HG02970 (cell line): ENCODE data around the gene XKR8.
"Not testable (repeated sequence)": the region's sequence is repeated elsewhere in the genome, so short reads cannot be mapped to it uniquely, and the experiment has no call there.

Source experiments
- ATAC-seq: cut with Tn5 transposase; IDR thresholded peaks from one replicate; pipeline ENCODE4 v1.9.1; 2021; ENCODE audit warnings: mild to moderate bottlenecking, moderate library complexity, moderate number of reproducible peaks; ENCODE audit not compliant: unreplicated experiment, low FRiP score

The XKR8 gene

DNA sequence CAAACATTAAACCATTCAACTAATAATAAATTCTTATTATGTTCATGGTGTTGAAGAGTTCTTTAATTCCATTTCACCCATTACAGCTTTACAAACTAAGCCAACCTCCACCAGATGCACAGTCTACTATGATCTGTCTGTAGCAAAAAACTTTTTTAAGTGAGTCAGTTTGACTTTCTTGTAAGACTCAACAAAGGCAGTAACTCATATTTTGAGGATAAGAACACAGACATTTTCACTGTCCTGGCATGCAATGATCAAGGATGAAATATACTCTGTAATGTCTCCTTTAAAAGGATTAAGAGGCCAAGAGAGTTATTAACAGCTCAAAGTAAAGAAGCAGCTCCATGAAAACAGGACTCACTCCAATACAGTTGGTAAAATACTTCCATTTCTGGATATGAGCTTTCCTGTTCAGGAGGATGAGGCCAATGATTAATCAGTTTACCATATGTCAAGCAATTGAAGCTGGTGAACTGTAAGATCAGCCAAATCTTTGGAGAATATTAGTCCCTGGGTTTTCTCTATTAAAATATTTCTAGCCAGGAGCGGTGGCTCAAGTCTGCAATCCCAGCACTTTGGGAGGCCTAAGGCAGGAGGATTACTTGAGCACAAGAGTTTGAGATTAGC, 20.6 kb downstream of the XKR8 start:
- ATAC-seq = no peak

DNA sequence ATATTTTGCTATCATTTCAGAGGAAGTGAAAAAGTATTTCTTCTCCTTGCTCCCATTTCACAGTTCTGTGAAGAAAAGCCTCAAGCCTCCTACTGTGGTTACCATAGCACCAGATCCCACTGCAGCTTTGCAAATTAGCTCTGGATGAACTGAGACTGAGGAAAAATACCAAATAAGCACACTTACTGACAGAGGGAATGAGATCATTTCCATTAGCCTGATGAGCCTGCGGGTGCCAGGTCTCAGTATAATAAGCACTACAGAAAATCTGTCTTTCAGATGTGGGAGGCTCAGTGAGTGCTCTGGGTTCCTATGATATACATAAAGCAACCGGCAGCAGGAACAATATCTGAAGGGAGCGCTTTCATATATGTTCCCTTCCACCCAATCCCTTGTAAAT, 21.4 kb downstream of the XKR8 start:
- no peak for ATAC-seq

DNA sequence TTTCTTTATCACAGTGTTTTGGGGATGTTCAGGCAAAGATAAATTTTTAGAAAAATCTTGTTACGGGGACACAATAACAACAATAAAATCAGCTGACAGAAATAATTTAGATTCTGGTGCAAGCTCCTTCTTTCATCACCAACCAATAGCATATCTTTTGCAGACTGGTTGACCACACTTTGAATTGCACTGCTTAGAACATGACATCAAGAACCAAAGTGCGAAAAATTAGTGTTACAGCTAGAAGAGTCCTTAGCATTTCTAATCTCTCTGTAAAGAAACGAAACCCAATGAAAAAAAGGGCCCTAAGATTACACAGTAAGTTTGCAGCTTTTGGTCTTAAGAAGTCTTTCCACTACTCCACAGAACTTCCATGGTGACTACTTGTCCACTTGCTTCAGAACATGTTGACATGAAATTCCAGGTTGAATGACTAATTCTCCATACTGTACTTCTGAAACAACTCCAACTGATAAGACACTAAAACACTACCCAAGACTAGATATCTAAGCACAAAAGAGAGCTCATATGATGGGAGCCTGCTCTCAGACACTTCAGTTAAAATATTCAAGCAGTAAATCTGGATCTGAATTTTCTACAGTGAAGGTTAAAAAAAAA, 31.3 kb downstream of the XKR8 start:
- no peak for ATAC-seq

DNA sequence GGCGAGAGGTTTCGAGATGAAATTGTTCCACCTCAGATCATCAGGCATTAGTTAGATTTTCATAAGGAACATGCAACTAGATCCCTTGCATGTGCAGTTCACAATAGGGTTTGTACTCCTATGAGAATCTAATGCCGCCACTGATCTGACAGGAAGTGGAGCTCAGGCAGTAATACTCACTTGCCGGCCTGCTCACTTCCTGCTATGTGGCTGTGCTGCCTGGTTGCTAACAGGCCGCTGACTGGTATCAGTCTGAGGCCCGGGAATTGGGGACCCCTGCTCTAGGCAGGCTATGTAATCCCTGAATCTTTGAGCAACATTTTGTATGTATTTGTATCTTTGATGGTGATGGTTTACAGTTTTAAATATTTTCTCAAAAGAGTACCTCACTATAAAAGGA, 32.5 kb downstream of the XKR8 start:
- no peak for ATAC-seq

DNA sequence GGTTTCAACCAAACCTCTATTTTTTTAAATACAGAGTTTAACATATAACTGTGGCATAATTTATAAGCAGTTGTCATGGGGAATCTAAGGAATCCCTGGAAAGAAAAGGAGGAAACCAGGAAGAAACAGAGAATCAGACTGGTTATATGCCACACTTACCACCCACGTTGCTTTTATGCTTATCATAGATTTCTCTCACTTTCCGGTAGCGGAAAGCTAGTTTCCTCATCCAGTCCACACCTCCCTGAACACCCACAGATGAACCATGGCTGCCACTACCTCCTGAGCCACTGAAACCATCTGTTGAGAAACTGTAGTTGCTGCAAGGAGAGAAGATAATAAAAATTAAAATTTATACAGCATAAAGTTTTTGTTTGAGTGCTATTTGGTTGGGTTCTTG, 33.5 kb downstream of the XKR8 start:
- no peak for ATAC-seq

DNA sequence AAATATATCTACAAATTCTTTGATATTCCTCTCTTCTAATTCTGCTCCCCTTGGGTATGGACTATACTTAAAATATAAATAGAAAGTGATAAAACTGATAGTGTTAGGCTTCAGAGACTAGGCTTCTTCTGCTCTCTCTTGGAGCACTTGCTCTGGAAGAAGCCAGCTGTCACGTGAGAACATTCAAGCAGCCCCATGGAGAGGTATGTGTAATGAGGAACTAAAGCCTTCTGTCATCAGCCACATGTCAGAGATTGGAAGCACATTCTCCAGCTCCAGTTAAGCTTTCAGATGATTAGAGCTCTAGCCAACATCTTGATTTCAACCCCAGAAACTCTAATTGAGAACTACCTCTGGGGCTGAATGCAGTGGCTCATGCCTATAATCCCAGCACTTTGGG, 34.3 kb downstream of the XKR8 start:
- ATAC-seq = no peak

DNA sequence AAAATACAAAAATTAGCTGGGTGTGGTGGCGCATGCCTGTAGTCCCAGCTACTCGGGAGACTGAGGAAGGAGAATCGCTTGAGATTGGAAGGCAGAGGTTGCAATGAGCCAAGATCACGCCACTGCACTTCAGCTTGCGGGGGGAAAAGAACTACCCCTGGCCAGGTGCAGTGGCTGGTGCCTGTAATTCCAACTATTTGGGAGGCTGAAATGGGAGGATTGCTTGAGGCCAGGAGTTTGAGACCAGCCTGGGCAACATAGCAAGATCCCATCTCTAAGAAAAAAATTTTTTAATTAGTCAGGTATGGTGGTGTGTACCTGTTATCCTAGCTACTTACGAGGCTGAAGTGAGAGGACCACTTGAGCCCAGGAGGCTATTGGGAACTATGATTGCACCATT, 34.8 kb downstream of the XKR8 start:
- not testable (repeated sequence) for ATAC-seq

DNA sequence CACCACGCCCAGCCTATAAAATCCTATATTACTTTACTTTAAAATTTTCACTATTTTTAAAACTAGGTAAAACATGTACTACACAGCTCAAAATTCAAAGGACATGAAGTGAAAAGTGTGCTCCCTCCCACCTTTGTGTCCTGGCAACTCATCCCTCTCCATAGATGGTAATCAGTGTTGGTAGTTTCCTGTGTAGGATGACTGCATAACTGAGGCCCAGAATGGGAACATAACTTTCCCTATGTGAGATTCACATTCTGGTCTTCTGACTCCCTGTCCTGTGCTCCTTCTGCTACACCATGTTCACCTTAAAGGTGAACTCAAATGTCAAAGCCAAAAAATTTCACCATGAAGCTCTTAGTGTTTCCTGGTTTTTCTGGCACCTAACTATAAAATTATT, 39.3 kb downstream of the XKR8 start:
- ATAC-seq = no peak

DNA sequence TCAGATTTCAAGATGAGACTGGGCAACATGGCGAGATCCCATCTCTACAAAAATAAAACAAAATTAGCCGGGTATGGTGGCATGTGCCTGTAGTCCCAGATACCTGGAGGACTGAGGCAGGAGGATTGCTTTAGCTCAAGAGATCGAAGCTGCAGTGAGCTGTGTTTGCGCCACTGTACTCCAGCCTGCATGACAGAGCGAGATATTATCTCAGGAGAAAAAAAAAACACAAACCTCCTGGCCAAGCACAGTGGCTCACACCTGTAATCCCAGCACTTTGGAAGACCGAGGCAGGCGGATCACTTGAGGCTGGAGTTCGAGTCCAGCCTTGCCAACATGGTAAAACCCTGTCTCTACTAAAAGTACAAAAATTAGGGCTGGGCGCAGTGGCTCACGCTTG, 42.8 kb downstream of the XKR8 start:
- no peak for ATAC-seq

DNA sequence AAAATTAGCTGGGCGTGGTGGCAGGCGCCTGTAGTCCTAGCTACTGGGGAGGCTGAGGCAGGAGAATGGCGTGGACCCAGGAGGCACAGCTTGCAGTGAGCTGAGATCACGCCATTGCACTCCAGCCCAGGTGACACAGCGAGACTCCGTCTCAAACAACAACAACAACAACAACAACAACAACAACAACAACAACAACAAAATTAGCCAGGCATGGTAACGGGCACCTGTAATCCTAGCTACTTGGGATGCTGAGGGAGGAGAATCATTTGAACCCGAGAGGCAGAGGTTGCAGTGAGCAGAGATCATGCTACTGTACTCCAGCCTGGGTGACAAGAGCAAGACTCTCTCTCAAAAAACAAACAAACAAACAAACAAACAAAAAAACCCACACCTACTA, 43.3 kb downstream of the XKR8 start:
- not testable (repeated sequence) for ATAC-seq

DNA sequence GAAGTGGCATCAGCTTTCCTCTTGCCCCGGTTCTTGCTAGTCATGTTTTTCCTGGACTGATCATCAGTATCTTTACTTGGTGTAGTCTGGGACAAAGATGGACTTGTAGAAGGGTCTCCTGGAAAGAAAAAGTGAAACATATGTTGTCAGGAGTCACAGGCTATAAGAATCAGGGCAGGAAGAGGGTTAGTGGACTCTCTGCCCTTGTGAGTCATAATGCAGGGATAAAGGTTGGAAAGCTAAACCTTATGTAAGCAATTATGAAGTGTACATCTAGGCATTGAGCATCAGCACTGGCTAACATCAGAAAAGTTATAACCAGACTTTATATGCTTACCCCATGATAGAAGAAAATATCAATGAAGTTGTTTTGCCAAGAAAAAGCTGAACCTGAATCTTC, 51.2 kb downstream of the XKR8 start:
- no peak for ATAC-seq
